Naive thymus-derived CD4-positive, alpha-beta T cell (primary cell): Measurements from ENCODE around the gene DNER. TPM values are rescaled to one million over a fixed set of nuclear protein-coding genes. Genes with fewer than 3 reads are reported as not detected.

ENCODE experiments used
- ATAC-seq: fragments of 150-1000 bp; cut with Tn5 transposase; 2 replicates; pipeline ENCODE4 v1.10.0; 2021; ENCODE audit warnings: mild to moderate bottlenecking, moderate library complexity
- CTCF ChIA-PET: fragments of 350-600 bp; sonication (Branson Sonifier 250); formaldehyde crosslinking; loops from one replicate; lab custom pipeline; 2021; ENCODE audit warnings: antibody characterized with exemption; lab: Charles Lee
- POLR2A ChIA-PET: fragments of 350-600 bp; sonication (Branson Sonifier 250); formaldehyde crosslinking; loops from one replicate; lab custom pipeline; 2021; ENCODE audit warnings: antibody characterized with exemption, inconsistent platforms; lab: Charles Lee
- DNase-seq, 9 donors: peaks; one replicate each; pipeline versions ENCODE4 v3.0.0 to v3.0.0-alpha.2; 2020 to 2022; ENCODE audit warnings: mixed read lengths in 1 of 9
- H3K27ac ChIP-seq: one replicate; pipeline ENCODE4 v1.7.0; 2013; ENCODE audit warnings: mild to moderate bottlenecking, low read depth, low read length, moderate library complexity
- H3K27me3 ChIP-seq, 2 donors: one replicate each; pipeline ENCODE4 v1.7.0; 2013; ENCODE audit warnings: low read length in 2 of 2, mild to moderate bottlenecking in 2 of 2, moderate library complexity in 2 of 2; ENCODE audit not compliant: control insufficient read depth in 2 of 2, insufficient read depth in 2 of 2
- H3K36me3 ChIP-seq, 3 experiments: 1 replicate in 2 of 3; 2 replicates in 1 of 3; pipeline ENCODE4 v1.7.0; 2013; ENCODE audit warnings: low read length in 3 of 3, mild to moderate bottlenecking in 3 of 3, moderate library complexity in 1 of 3; ENCODE audit not compliant: insufficient read depth in 3 of 3, control insufficient read depth in 2 of 3
- H3K4me1 ChIP-seq, 2 donors: one replicate each; pipeline ENCODE4 v1.7.0; 2013; ENCODE audit warnings: low read length in 2 of 2, mild to moderate bottlenecking in 2 of 2, moderate library complexity in 1 of 2; ENCODE audit not compliant: control insufficient read depth in 2 of 2, insufficient read depth in 2 of 2
- H3K4me3 ChIP-seq: 2 replicates; pipeline ENCODE4 v1.7.0; 2013; ENCODE audit warnings: mild to moderate bottlenecking, low read length
- H3K9me3 ChIP-seq, 3 experiments: 1 replicate in 2 of 3; 2 replicates in 1 of 3; pipeline ENCODE4 v1.7.0; 2013; ENCODE audit warnings: low read length in 3 of 3; ENCODE audit not compliant: control insufficient read depth in 2 of 3
- H3K27ac Mint-ChIP-seq, 9 donors: one replicate each; pipeline ENCODE4 v1.8.0; 2020 to 2022; ENCODE audit warnings: mixed read lengths in 9 of 9, mild to moderate bottlenecking in 8 of 9, moderate library complexity in 5 of 9, inconsistent platforms in 2 of 9
- H3K27me3 Mint-ChIP-seq, 5 donors: one replicate each; pipeline ENCODE4 v1.8.0; 2021 to 2022; ENCODE audit warnings: mixed read lengths in 5 of 5, mild to moderate bottlenecking in 1 of 5
- H3K36me3 Mint-ChIP-seq, 5 donors: one replicate each; pipeline ENCODE4 v1.8.0; 2020 to 2022; ENCODE audit warnings: mixed read lengths in 5 of 5, mild to moderate bottlenecking in 3 of 5, inconsistent platforms in 1 of 5
- H3K4me1 Mint-ChIP-seq, 7 donors: one replicate each; pipeline ENCODE4 v1.8.0; 2020 to 2022; ENCODE audit warnings: mixed read lengths in 7 of 7, mild to moderate bottlenecking in 3 of 7, inconsistent platforms in 1 of 7
- H3K4me3 Mint-ChIP-seq, 10 donors: one replicate each; pipeline ENCODE4 v1.8.0; 2020 to 2022; ENCODE audit warnings: mild to moderate bottlenecking in 10 of 10, mixed read lengths in 10 of 10, moderate library complexity in 6 of 10, inconsistent platforms in 2 of 10
- H3K9me3 Mint-ChIP-seq, 11 donors: one replicate each; pipeline ENCODE4 v1.8.0; 2020 to 2022; ENCODE audit warnings: mixed read lengths in 11 of 11, mild to moderate bottlenecking in 4 of 11, inconsistent platforms in 1 of 11, moderate library complexity in 1 of 11
- intact Hi-C, 2 donors: fragments of 100-400 bp; cut with micrococcal nuclease; formaldehyde crosslinking; loops; one replicate each; pipeline ENCODE4 v1.15.1; 2023
- polyA plus RNA-seq, 2 donors: library from polyadenylated mRNA; unstranded; fragments of 300-500 nt; fragmentation: Illumina TruSeq; gene quantifications; one replicate each; pipeline ENCODE4 v1.2.3, GENCODE V29; 2021
- total RNA-seq, 6 experiments: library from RNA in 5 of 6; stranded (reverse) in 5 of 6; gene quantifications; 1 replicate in 5 of 6; 2 replicates in 1 of 6; pipeline ENCODE4 v1.2.3 and lab custom pipeline; 2021 to 2026

DNER gene
- total and polyA plus RNA-seq, 7 experiments from 2014 or later = not detected

- no peaks in the 10 kb centered on the region for H3K27me3 ChIP-seq
- ChIA-PET POLR2A (no interaction called here), CTCF (no interaction called here)
- intact Hi-C loops = no loop called here
- H3K36me3 ChIP-seq = no peaks in the 10 kb centered on the region
- Mint-ChIP-seq H3K4me1 (no peaks in the 10 kb centered on the region), H3K4me3 (no peak overlapping the region), H3K27me3 (peaks cover 0 to 19% (median 7%) of the 10 kb centered on the region in 5 donors), H3K36me3 (no peaks in the 10 kb centered on the region), H3K9me3 (peaks cover 0 to 6% (median 0%) of the 10 kb centered on the region in 11 donors), H3K27ac (no peak overlapping the region)
- DNase-seq (no peak), ATAC-seq (no peak)
- no peak overlapping the region for H3K27ac ChIP-seq
- H3K4me3 ChIP-seq = no peak overlapping the region
- H3K4me1 ChIP-seq = no peaks in the 10 kb centered on the region
- no peaks in the 10 kb centered on the region for H3K9me3 ChIP-seq
These were observed 276.9 kb downstream of the DNER start for GRCh38 chr2:229437467-229437866.

GRCh38 chr2:229434187-229434586, 280.2 kb downstream of the DNER start:
- intact Hi-C loops = no loop called here
- POLR2A ChIA-PET = no interaction called here

GRCh38 chr2:229433351-229433750, 281.0 kb downstream of the DNER start:
- Histone ChIP-seq H3K27ac (no peak overlapping the region), H3K27me3 (no peaks in the 10 kb centered on the region), H3K4me1 (no peaks in the 10 kb centered on the region), H3K4me3 (no peak overlapping the region), H3K9me3 (no peaks in the 10 kb centered on the region), H3K36me3 (no peaks in the 10 kb centered on the region)
- POLR2A ChIA-PET = no interaction called here
- CTCF ChIA-PET = no interaction called here
- peaks cover 0 to 6% (median 0%) of the 10 kb centered on the region in 11 donors for H3K9me3 Mint-ChIP-seq
- H3K27ac Mint-ChIP-seq = no peak overlapping the region
- ATAC-seq (no peak), DNase-seq (no peak)
- peaks cover 0 to 14% (median 4%) of the 10 kb centered on the region in 5 donors for H3K27me3 Mint-ChIP-seq
- no peaks in the 10 kb centered on the region for H3K36me3 Mint-ChIP-seq
- intact Hi-C loops = no loop called here
- H3K4me3 Mint-ChIP-seq = no peak overlapping the region
- H3K4me1 Mint-ChIP-seq = no peaks in the 10 kb centered on the region

More at GRCh38 chr2:229434187-229434586, 280.2 kb downstream of the DNER start:
- no peak overlapping the region for H3K27ac Mint-ChIP-seq
- H3K4me1 ChIP-seq = no peaks in the 10 kb centered on the region
- no peaks in the 10 kb centered on the region for H3K36me3 ChIP-seq
- DNase-seq = no peak
- H3K27me3 Mint-ChIP-seq = peaks cover 0 to 8% (median 0%) of the 10 kb centered on the region in 5 donors
- CTCF ChIA-PET = no interaction called here
- no peaks in the 10 kb centered on the region for H3K27me3 ChIP-seq
- ATAC-seq = no peak
- H3K4me3 Mint-ChIP-seq = no peak overlapping the region
- H3K36me3 Mint-ChIP-seq = no peaks in the 10 kb centered on the region
- H3K4me1 Mint-ChIP-seq = no peaks in the 10 kb centered on the region
- H3K9me3 ChIP-seq = no peaks in the 10 kb centered on the region
- H3K9me3 Mint-ChIP-seq = peaks cover 0 to 6% (median 0%) of the 10 kb centered on the region in 11 donors
- H3K4me3 ChIP-seq = no peak overlapping the region
- no peak overlapping the region for H3K27ac ChIP-seq

GRCh38 chr2:229431327-229431954, 282.9 kb downstream of the DNER start:
- H3K4me1 Mint-ChIP-seq = peaks cover 0 to 1% (median 0%) of the 10 kb centered on the region in 7 donors
- no peak overlapping the region for H3K27ac ChIP-seq
- no peak overlapping the region for H3K4me3 ChIP-seq
- DNase-seq (no peak), ATAC-seq (no peak)
- H3K4me1 ChIP-seq = no peaks in the 10 kb centered on the region
- no peaks in the 10 kb centered on the region for H3K9me3 ChIP-seq
- peaks cover 0 to 19% (median 7%) of the 10 kb centered on the region in 5 donors for H3K27me3 Mint-ChIP-seq
- no peak overlapping the region for H3K27ac Mint-ChIP-seq
- H3K36me3 ChIP-seq = no peaks in the 10 kb centered on the region
- intact Hi-C loops = no loop called here
- CTCF ChIA-PET = no interaction called here
- H3K36me3 Mint-ChIP-seq = no peaks in the 10 kb centered on the region
- POLR2A ChIA-PET = no interaction called here
- peaks cover 0 to 4% (median 0%) of the 10 kb centered on the region in 11 donors for H3K9me3 Mint-ChIP-seq
- no peak overlapping the region for H3K4me3 Mint-ChIP-seq
- no peaks in the 10 kb centered on the region for H3K27me3 ChIP-seq

GRCh38 chr2:229429589-229429988, 284.8 kb downstream of the DNER start:
- Mint-ChIP-seq H3K27me3 (peaks cover 0 to 31% (median 12%) of the 10 kb centered on the region in 5 donors), H3K36me3 (no peaks in the 10 kb centered on the region)

GRCh38 chr2:229426464-229426863, 287.9 kb downstream of the DNER start:
- H3K36me3 Mint-ChIP-seq = no peaks in the 10 kb centered on the region
- no peak overlapping the region for H3K4me3 ChIP-seq
- ATAC-seq (no peak), DNase-seq (no peak)
- ChIA-PET POLR2A (no interaction called here), CTCF (no interaction called here)
- intact Hi-C loops = no loop called here
- no peak overlapping the region for H3K4me3 Mint-ChIP-seq
- no peaks in the 10 kb centered on the region for H3K27me3 ChIP-seq
- H3K27ac ChIP-seq = no peak overlapping the region
- no peaks in the 10 kb centered on the region for H3K36me3 ChIP-seq
- H3K27ac Mint-ChIP-seq = no peak overlapping the region
- H3K27me3 Mint-ChIP-seq = peaks cover 0 to 41% (median 16%) of the 10 kb centered on the region in 5 donors
- H3K4me1 Mint-ChIP-seq = peaks cover 0 to 1% (median 0%) of the 10 kb centered on the region in 7 donors
- H3K9me3 ChIP-seq = no peaks in the 10 kb centered on the region
- peaks cover 0 to 10% (median 1%) of the 10 kb centered on the region in 11 donors for H3K9me3 Mint-ChIP-seq
- H3K4me1 ChIP-seq = no peaks in the 10 kb centered on the region

More at GRCh38 chr2:229429589-229429988, 284.8 kb downstream of the DNER start:
- no peak overlapping the region for H3K4me3 ChIP-seq
- ATAC-seq (no peak), DNase-seq (no peak)
- no peaks in the 10 kb centered on the region for H3K27me3 ChIP-seq
- peaks cover 0 to 3% (median 0%) of the 10 kb centered on the region in 11 donors for H3K9me3 Mint-ChIP-seq
- no peak overlapping the region for H3K27ac ChIP-seq
- H3K4me3 Mint-ChIP-seq = no peak overlapping the region
- no peaks in the 10 kb centered on the region for H3K9me3 ChIP-seq
- H3K36me3 ChIP-seq = no peaks in the 10 kb centered on the region
- ChIA-PET CTCF (no interaction called here), POLR2A (no interaction called here)
- intact Hi-C loops = no loop called here
- no peak overlapping the region for H3K27ac Mint-ChIP-seq
- H3K4me1 Mint-ChIP-seq = peaks cover 0 to 1% (median 0%) of the 10 kb centered on the region in 7 donors
- H3K4me1 ChIP-seq = no peaks in the 10 kb centered on the region

- H3K27me3 Mint-ChIP-seq = peaks cover 0 to 45% (median 16%) of the 10 kb centered on the region in 5 donors
- Histone ChIP-seq H3K4me3 (no peak overlapping the region), H3K27ac (no peak overlapping the region), H3K36me3 (no peaks in the 10 kb centered on the region), H3K4me1 (no peaks in the 10 kb centered on the region), H3K9me3 (no peaks in the 10 kb centered on the region), H3K27me3 (no peaks in the 10 kb centered on the region)
- no peaks in the 10 kb centered on the region for H3K36me3 Mint-ChIP-seq
- ChIA-PET CTCF (no interaction called here), POLR2A (no interaction called here)
- peaks cover 0 to 10% (median 2%) of the 10 kb centered on the region in 11 donors for H3K9me3 Mint-ChIP-seq
- no peak for ATAC-seq
- H3K4me3 Mint-ChIP-seq = no peak overlapping the region
- H3K4me1 Mint-ChIP-seq = peaks cover 0 to 1% (median 0%) of the 10 kb centered on the region in 7 donors
- no peak for DNase-seq
- H3K27ac Mint-ChIP-seq = no peak overlapping the region
- intact Hi-C loops = no loop called here
These were observed 288.8 kb downstream of the DNER start for GRCh38 chr2:229425598-229425997.
